GM12878 (cell line): Measurements from ENCODE around the gene MBOAT2. TPM values are rescaled to one million over a fixed set of nuclear protein-coding genes. Genes with fewer than 3 reads are reported as not detected.

Experiments used
- EGR1 ChIP-seq, 2 experiments: IDR thresholded peaks; 1 replicate in 1 of 2; 2 replicates in 1 of 2; pipeline ENCODE4 v1.6.1; 2011 to 2012; ENCODE audit warnings: low read depth in 2 of 2, low read length in 2 of 2, borderline replicate concordance in 1 of 2, mild to moderate bottlenecking in 1 of 2, moderate library complexity in 1 of 2
- FOXK2 ChIP-seq: fragments of 450-650 bp; IDR thresholded peaks from 2 replicates; pipeline ENCODE4 v1.6.1; 2017; ENCODE audit warnings: mild to moderate bottlenecking, moderate library complexity
- HCFC1 ChIP-seq: fragments of 150-350 bp; IDR thresholded peaks from 2 replicates; pipeline ENCODE4 v1.6.1; 2014; ENCODE audit warnings: low read length
- IKZF2 ChIP-seq, 2 experiments: fragments of 450-650 bp; IDR thresholded peaks; 2 replicates each; pipeline ENCODE4 v1.6.1; 2017; ENCODE audit warnings: mild to moderate bottlenecking in 2 of 2, moderate library complexity in 2 of 2
- MXI1 ChIP-seq: fragments of 150-350 bp; IDR thresholded peaks from 2 replicates; pipeline ENCODE4 v1.6.1; 2011; ENCODE audit warnings: low read depth, mild to moderate bottlenecking, inconsistent platforms, low read length, improper control_type of control experiment
- POLR2AphosphoS5 ChIP-seq: IDR thresholded peaks from 2 replicates; pipeline ENCODE4 v1.6.1; 2011; ENCODE audit warnings: mild to moderate bottlenecking, low read length, inconsistent platforms
- POU2F2 ChIP-seq: IDR thresholded peaks from 3 replicates; pipeline ENCODE4 v1.6.1; 2011; ENCODE audit warnings: low read depth, mild to moderate bottlenecking, low read length, borderline replicate concordance
- RAD51 ChIP-seq: fragments of 450-650 bp; IDR thresholded peaks from 2 replicates; pipeline ENCODE4 v1.6.1; 2016; ENCODE audit warnings: moderate library complexity, mild to moderate bottlenecking, inconsistent platforms
- RELB ChIP-seq: fragments of 450-650 bp; IDR thresholded peaks from 2 replicates; pipeline ENCODE4 v1.6.1; 2017; ENCODE audit warnings: low read depth, mild to moderate bottlenecking, moderate library complexity
- YBX1 ChIP-seq: fragments of 450-650 bp; IDR thresholded peaks from 2 replicates; pipeline ENCODE4 v1.6.1; 2016; ENCODE audit warnings: antibody characterized with exemption
- polyA plus RNA-seq, 11 experiments: library from polyadenylated mRNA; depleted of rRNA in 4 of 11; unstranded in 6 of 11; stranded (reverse) in 5 of 11; fragments of >200 nt; fragmentation: Nextera tagmentation in 4 of 11; fragmentation: Illumina TruSeq in 1 of 11; extraction: Ambion mirVana in 4 of 11; extraction: Trizol in 1 of 11; gene quantifications; 1 replicate in 1 of 11; 2 replicates in 10 of 11; pipeline versions ENCODE4 v1.2.1 to v1.2.3, GENCODE V29; 2011 to 2016; ENCODE audit warnings: inconsistent platforms in 2 of 11, missing spikeins in 2 of 11, low read depth in 1 of 11
- total RNA-seq, 4 experiments: library from RNA; depleted of rRNA in 3 of 4; stranded (reverse); fragments of >200 nt in 3 of 4; fragmentation: Illumina TruSeq in 1 of 4; extraction: Trizol in 1 of 4; gene quantifications; 2 replicates each; pipeline versions ENCODE4 v1.2.1 to v1.2.3, GENCODE V29; 2013 to 2021
- TF ChIP-seq, protein P1 (sequence below): IDR thresholded peaks from 2 replicates; pipeline ENCODE4 v1.6.1; 2011; ENCODE audit warnings: low read depth, low read length, improper control_type of control experiment, borderline replicate concordance

The MBOAT2 gene
- total and polyA plus RNA-seq, 10 of the 15 experiments (the other 5 are each of a cell fraction or from before 2014, with no cell fraction given) = 0.08 to 40.6 (median 1.8) TPM

DNA sequence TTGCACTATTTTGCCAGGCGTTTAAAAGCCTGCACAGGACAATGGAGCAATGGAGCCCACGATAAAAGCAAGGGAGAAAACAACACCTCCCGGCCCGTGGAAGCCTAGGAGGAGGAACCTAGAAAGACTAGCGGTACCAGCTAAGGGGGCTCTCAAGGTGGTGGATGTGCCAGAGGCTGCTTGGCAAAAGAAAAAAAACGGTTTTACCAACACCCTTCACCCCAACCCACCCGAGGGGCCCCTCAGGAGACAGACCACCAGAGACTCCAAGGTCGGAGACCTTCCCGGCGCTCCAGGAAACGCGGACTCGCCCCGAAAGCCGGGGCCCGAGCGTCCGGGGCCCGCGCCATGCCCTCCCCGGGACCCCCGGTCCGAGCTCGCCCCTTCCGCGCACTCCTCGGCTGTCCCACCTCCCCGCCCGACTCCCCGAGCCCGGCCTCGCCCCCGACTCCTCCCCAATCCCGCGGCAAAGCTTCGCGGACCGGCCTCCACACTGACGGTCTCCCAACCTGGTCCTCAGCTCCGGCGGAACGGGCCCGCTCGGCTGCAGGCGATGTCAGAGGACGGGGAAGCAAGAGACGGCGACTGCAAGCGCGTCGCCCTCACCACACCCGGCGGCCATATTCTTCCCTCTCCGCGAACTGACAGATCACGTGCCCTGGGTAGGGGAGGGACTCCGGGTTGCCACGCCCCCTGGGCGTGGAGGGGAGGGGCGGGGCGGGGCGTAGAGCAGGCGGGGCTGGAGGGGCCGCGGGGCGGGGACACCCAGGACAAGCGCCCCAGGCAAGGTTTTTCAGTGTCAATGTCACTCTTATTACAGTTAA lies 166.3 kb downstream of the MBOAT2 start, which contains the start of gene KIDINS220 (continued):
- TF ChIP-seq RELB = 0 out of 2 replicates have a peak, but pooled peaks have one; percentile 26
- TF ChIP-seq, protein P1, sequence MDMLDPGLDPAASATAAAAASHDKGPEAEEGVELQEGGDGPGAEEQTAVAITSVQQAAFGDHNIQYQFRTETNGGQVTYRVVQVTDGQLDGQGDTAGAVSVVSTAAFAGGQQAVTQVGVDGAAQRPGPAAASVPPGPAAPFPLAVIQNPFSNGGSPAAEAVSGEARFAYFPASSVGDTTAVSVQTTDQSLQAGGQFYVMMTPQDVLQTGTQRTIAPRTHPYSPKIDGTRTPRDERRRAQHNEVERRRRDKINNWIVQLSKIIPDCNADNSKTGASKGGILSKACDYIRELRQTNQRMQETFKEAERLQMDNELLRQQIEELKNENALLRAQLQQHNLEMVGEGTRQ = peak; percentile 71
- TF ChIP-seq IKZF2 (IDR thresholded peaks at IDR 0.05) = no peak
- TF ChIP-seq HCFC1 = no peak
- no peak for TF ChIP-seq FOXK2
- peak; percentile 86 for TF ChIP-seq POLR2AphosphoS5
- peak; percentile 75 for TF ChIP-seq RAD51
- no peak for TF ChIP-seq YBX1
- peak in 1 of 2 experiments; percentile 23; a peak in 1 of 3 replicates for TF ChIP-seq EGR1 (IDR thresholded peaks at IDR 0.05; ENCODE audit: borderline replicate concordance in 1 of 2, low read depth in 2 of 2, low read length in 2 of 2)
- TF ChIP-seq MXI1 = 0 out of 2 replicates have a peak, but pooled peaks have one; percentile 42
- peak; percentile 58; the same call in 1 of the 3 replicates for TF ChIP-seq POU2F2
- TF ChIP-seq, all 136 proteins: peak for 22
